ENCODE results near the gene TGM2. TPM values are rescaled to one million over a fixed set of nuclear protein-coding genes. Genes with fewer than 3 reads are reported as not detected.

Gene TGM2
- total and polyA plus RNA-seq, 2 donors (not counting 3 experiments of a cell fraction or from before 2014, with no cell fraction given) = 861 to 868 TPM

- dilution Hi-C loops (cut with MboI; ENCODE audit: extremely low pct_ligation_motif_present, low sequenced_read_pairs) = no loop called here
- CTCF ChIA-PET = interaction anchor here (8.4 kb wide), 1 partner anchor 56 kb away, joined by 104 read pairs; no protein-coding TSS in a partner anchor
- peaks cover 23 to 41% of the 10 kb centered on the region in 2 experiments for H3K36me3 ChIP-seq (ENCODE audit: control insufficient read depth in 2 of 2, extremely low read depth in 1 of 2, insufficient read depth in 2 of 2, low read length in 2 of 2)
- no peak overlapping the region for H3K27ac ChIP-seq (ENCODE audit: insufficient read depth, low read depth, low read length)
- TF ChIP-seq MAX (IDR thresholded peaks at IDR 0.05; ENCODE audit: insufficient read depth, insufficient read length) = no peak
- TF ChIP-seq CTCF (IDR thresholded peaks at IDR 0.05; ENCODE audit: extremely low read depth in 1 of 2, insufficient read depth in 1 of 2, low read depth in 1 of 2, low read length in 2 of 2) = no peak
- no peak for TF ChIP-seq POLR2AphosphoS5 (IDR thresholded peaks at IDR 0.05; ENCODE audit: insufficient read depth, low read depth, low read length)
- no peak for TF ChIP-seq MYC (IDR thresholded peaks at IDR 0.05; ENCODE audit: low read depth, low read length)
- no peak for TF ChIP-seq FOS (IDR thresholded peaks at IDR 0.05; ENCODE audit: borderline replicate concordance, insufficient read depth, low read length)
- TF ChIP-seq GATA2 (IDR thresholded peaks at IDR 0.05; ENCODE audit: insufficient read depth, insufficient read length, low read depth, low read length) = no peak
- TF ChIP-seq JUN (IDR thresholded peaks at IDR 0.05; ENCODE audit: borderline replicate concordance, insufficient read depth, insufficient read length, low read depth) = no peak
- no peak for TF ChIP-seq POLR2A (IDR thresholded peaks at IDR 0.05; ENCODE audit: low read depth, low read length)
- no peak for TF ChIP-seq EZH2 (IDR thresholded peaks at IDR 0.05; ENCODE audit: borderline replicate concordance, low read depth, low read length, severe bottlenecking)
- no peaks in the 10 kb centered on the region for H3K9me1 ChIP-seq (replicated peaks; ENCODE audit: control insufficient read depth, extremely low read depth, insufficient read depth, low read length)
- H3K79me2 ChIP-seq (ENCODE audit: control insufficient read depth, insufficient read depth, low read length) = no peaks in the 10 kb centered on the region
- no peak overlapping the region for H2AFZ ChIP-seq (ENCODE audit: low read depth, low read length)
- no peaks in the 10 kb centered on the region for H3K9me3 ChIP-seq (replicated peaks; ENCODE audit: control insufficient read depth, insufficient read depth, low read length)
- intact Hi-C loops (cut with micrococcal nuclease) = no loop called here
- peaks cover 57% of the 10 kb centered on the region for H3K4me1 ChIP-seq (ENCODE audit: control insufficient read depth, extremely low read depth, insufficient read depth, low read length)
- no peak overlapping the region for H3K9ac ChIP-seq (replicated peaks; ENCODE audit: extremely low read depth, insufficient read depth, low read length)
- DNase-seq (ENCODE audit: low read depth, low spot score) (no peak), FAIRE-seq (no peak)
- H3K4me3 ChIP-seq (replicated peaks in 1 of 3; ENCODE audit: insufficient read depth in 1 of 3, low read depth in 1 of 3, low read length in 3 of 3) = no peak overlapping the region
- no peaks in the 10 kb centered on the region for H4K20me1 ChIP-seq (replicated peaks; ENCODE audit: control insufficient read depth, extremely low read depth, insufficient read depth, low read length)
- H3K27me3 ChIP-seq (ENCODE audit: control insufficient read depth in 2 of 2, insufficient read depth in 2 of 2, low read length in 2 of 2) = no peaks in the 10 kb centered on the region
- no TSS peak for BruUV-seq (replicated peaks)
- no peak overlapping the region for H3K4me2 ChIP-seq (ENCODE audit: insufficient read depth, low read length)
- POLR2A ChIA-PET = no interaction called here
These were observed 35.7 kb downstream of the TGM2 start for GRCh38 chr20:38129248-38129865.
